DOHH2 (cell line): Measurements from ENCODE around the gene BMERB1.

Source experiments
- CTCF ChIP-seq: fragments of 200-600 bp; sonication (generic); IDR thresholded peaks from one replicate; pipeline ENCODE4 v1.5.1; 2014; ENCODE audit warnings: antibody characterized with exemption, mild to moderate bottlenecking, low read depth, low read length; ENCODE audit not compliant: poor library complexity, severe bottlenecking
- EZH2phosphoT487 ChIP-seq: fragments of 200-600 bp; sonication (generic); IDR thresholded peaks from 2 replicates; pipeline ENCODE4 v1.6.1; 2017; ENCODE audit warnings: borderline replicate concordance, mild to moderate bottlenecking, antibody characterized with exemption, low read length, moderate library complexity, mixed read lengths

- TF ChIP-seq CTCF (no peak), EZH2phosphoT487 (no peak)
Observed at GRCh38 chr16:15611610-15612009, 177.2 kb downstream of the BMERB1 start.
